ENCODE data around the gene KRT31.

DNA sequence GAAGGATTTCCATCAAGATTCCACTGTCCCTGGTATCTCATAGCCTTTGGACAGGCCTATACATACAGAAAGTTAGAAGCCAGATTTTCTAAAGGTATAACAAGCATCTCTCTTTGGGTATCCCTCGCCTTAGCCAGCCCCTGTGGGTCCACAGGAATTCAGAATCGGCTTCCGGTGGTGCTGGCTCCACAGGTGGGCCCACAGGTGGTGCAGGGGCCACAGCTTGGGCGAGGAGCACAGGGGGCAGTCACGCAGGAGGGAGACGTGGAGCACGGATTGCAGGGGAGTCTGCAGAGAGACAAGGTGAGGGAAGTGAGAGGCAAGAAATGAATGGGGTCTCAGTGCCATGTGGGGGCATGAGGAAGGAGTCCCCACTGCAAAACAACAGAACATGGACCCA is 39.8 kb upstream of the KRT31 start:
- TF ChIP-seq, protein P1, sequence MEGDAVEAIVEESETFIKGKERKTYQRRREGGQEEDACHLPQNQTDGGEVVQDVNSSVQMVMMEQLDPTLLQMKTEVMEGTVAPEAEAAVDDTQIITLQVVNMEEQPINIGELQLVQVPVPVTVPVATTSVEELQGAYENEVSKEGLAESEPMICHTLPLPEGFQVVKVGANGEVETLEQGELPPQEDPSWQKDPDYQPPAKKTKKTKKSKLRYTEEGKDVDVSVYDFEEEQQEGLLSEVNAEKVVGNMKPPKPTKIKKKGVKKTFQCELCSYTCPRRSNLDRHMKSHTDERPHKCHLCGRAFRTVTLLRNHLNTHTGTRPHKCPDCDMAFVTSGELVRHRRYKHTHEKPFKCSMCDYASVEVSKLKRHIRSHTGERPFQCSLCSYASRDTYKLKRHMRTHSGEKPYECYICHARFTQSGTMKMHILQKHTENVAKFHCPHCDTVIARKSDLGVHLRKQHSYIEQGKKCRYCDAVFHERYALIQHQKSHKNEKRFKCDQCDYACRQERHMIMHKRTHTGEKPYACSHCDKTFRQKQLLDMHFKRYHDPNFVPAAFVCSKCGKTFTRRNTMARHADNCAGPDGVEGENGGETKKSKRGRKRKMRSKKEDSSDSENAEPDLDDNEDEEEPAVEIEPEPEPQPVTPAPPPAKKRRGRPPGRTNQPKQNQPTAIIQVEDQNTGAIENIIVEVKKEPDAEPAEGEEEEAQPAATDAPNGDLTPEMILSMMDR (IDR thresholded peaks at IDR 0.05; ENCODE audit: borderline replicate concordance, extremely low read depth, low read length, poor library complexity, severe bottlenecking) = no peak
- no peak for TF ChIP-seq EZH2 (IDR thresholded peaks at IDR 0.05; ENCODE audit: borderline replicate concordance, low read depth, low read length, severe bottlenecking)
